GM18505 (cell line): Measurements from ENCODE around the gene RFTN2.
"Not testable (repeated sequence)": the region's sequence is repeated elsewhere in the genome, so short reads cannot be mapped to it uniquely, and the experiment has no call there.

Experiments
- ATAC-seq: cut with Tn5 transposase; IDR thresholded peaks from one replicate; pipeline ENCODE4 v1.9.1; 2021; ENCODE audit not compliant: unreplicated experiment
- POLR2A ChIP-seq: IDR thresholded peaks from 4 replicates; pipeline ENCODE4 v1.6.1; 2011; ENCODE audit warnings: borderline replicate concordance; ENCODE audit not compliant: insufficient read depth, insufficient read length; ENCODE audit errors: extremely low read depth

RFTN2 gene

GRCh38 chr2:197666277-197666676 is 9.1 kb downstream of the RFTN2 start:
- ATAC-seq, result no peak

GRCh38 chr2:197661626-197662025 is 13.8 kb downstream of the RFTN2 start:
- no peak for TF ChIP-seq POLR2A
- ATAC-seq, result no peak

More at GRCh38 chr2:197666277-197666676, 9.1 kb downstream of the RFTN2 start:
- TF ChIP-seq POLR2A, result no peak

GRCh38 chr2:197657562-197657961 is 17.8 kb downstream of the RFTN2 start:
- TF ChIP-seq POLR2A, result no peak
- no peak for ATAC-seq

GRCh38 chr2:197647961-197648690 is 27.3 kb downstream of the RFTN2 start:
- no peak for ATAC-seq
- TF ChIP-seq POLR2A, result no peak

- no peak for ATAC-seq
- TF ChIP-seq POLR2A, result no peak
These were observed 33.7 kb downstream of the RFTN2 start for GRCh38 chr2:197641666-197642065.

- not testable (repeated sequence) for ATAC-seq
These were observed 34.7 kb downstream of the RFTN2 start for GRCh38 chr2:197640571-197641122.

- no peak for TF ChIP-seq POLR2A
- ATAC-seq, result no peak
These were observed 42.2 kb downstream of the RFTN2 start for GRCh38 chr2:197633109-197633657.

- TF ChIP-seq POLR2A, result no peak
- ATAC-seq, result no peak
These were observed 47.3 kb downstream of the RFTN2 start for GRCh38 chr2:197628043-197628500.

- no peak for ATAC-seq
- TF ChIP-seq POLR2A, result no peak
These were observed 48.3 kb downstream of the RFTN2 start for GRCh38 chr2:197626965-197627625.

- no peak for ATAC-seq
- TF ChIP-seq POLR2A, result no peak
These were observed 55.3 kb downstream of the RFTN2 start for GRCh38 chr2:197620133-197620532.

GRCh38 chr2:197615016-197615652 is 60.3 kb downstream of the RFTN2 start:
- no peak for ATAC-seq
- TF ChIP-seq POLR2A, result no peak

- no peak for TF ChIP-seq POLR2A
- no peak for ATAC-seq
These were observed 60.9 kb downstream of the RFTN2 start for GRCh38 chr2:197614532-197614931.

GRCh38 chr2:197613509-197613987 is 61.8 kb downstream of the RFTN2 start:
- no peak for TF ChIP-seq POLR2A
- no peak for ATAC-seq

GRCh38 chr2:197606180-197606579 is 69.2 kb downstream of the RFTN2 start:
- peak; percentile 87 for ATAC-seq
- no peak for TF ChIP-seq POLR2A
